ENCODE measurements around the gene MARF1.
A peak's percentile ranks its signal among the peaks of the same experiment; 100 is the strongest.
"Not testable (repeated sequence)": the region's sequence is repeated elsewhere in the genome, so short reads cannot be mapped to it uniquely, and the experiment has no call there.

MARF1 gene

DNA sequence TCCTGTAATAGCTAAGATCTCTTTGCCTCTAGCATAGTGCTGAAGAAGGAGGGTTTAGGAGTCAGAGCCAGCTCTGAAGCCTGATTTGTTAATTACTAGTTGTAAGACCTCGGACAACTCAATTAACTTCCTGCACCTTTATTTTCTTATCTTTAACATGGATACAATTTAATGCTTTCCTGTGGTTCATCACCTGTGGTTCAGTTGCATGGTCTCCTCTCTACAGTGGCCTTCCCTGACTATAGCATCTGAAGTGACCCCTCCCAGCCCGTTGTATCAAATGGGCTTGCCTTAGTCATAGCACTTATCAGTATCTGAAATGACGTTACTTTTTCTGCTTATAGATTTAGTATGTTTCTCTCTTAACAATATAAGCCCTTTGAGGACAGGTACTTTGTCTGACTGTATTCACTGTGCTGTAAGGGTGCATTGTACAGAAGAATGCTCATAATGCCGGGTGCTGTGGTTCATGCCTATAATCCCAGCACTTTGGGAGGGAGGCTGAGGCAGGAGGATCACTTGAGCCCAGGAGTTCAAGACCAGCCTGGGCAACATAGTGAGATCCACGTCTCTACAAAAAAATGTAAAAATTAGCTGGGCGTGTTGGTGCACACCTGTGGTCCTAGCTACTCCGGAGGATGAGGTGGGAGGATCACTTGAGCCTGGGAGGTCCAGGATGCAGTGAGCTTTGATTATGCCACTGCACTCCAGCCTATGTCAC, 4.5 kb upstream of the MARF1 start:
- H3K9ac ChIP-seq (ENCODE audit: low read depth, low read length, poor library complexity) = no peak overlapping the region
- H3K4me2 ChIP-seq (ENCODE audit: insufficient read depth, low read length, poor library complexity, severe bottlenecking) = no peak overlapping the region
- H2BK12ac ChIP-seq (ENCODE audit: low read length) = no peak overlapping the region
- no peak overlapping the region for H2BK5ac ChIP-seq (ENCODE audit: low read length)
- peak overlapping the region; percentile 37 for H2AFZ ChIP-seq (ENCODE audit: low read length)
- H3K79me1 ChIP-seq (ENCODE audit: low read depth, low read length) = peaks cover 6% of the 10 kb centered on the region
- no peaks in the 10 kb centered on the region for H3K9me3 ChIP-seq (replicated peaks in 1 of 2; ENCODE audit: control insufficient read depth in 2 of 2, insufficient read depth in 1 of 2, low read depth in 1 of 2, low read length in 2 of 2)
- H4K8ac ChIP-seq (ENCODE audit: low read depth, low read length) = no peak overlapping the region
- no peak overlapping the region for H3K4ac ChIP-seq (ENCODE audit: low read length)
- WGBS, 2 donors (ENCODE audit: extremely low coverage in 2 of 2, insufficient read length in 2 of 2, insufficient replicate concordance in 1 of 2) = no CpG with 5 or more reads among the region's 7 CpGs
- no peak overlapping the region for H2BK15ac ChIP-seq (ENCODE audit: low read length)
- no peak overlapping the region for H2AK5ac ChIP-seq (ENCODE audit: low read depth, low read length)
- H3K18ac ChIP-seq (ENCODE audit: low read length) = no peak overlapping the region
- DNase-seq (ENCODE audit: low spot score) = no peak
- H3K36me3 ChIP-seq (replicated peaks in 1 of 2; ENCODE audit: control insufficient read depth in 2 of 2, insufficient read depth in 2 of 2, low read length in 2 of 2) = peaks cover 3 to 6% of the 10 kb centered on the region in 2 donors
- H3K27me3 ChIP-seq (ENCODE audit: control insufficient read depth in 3 of 3, insufficient read depth in 3 of 3, low read depth in 1 of 3, low read length in 3 of 3) = no peaks in the 10 kb centered on the region
- no peak overlapping the region for H3K14ac ChIP-seq (ENCODE audit: low read length)
- H3K4me3 ChIP-seq (ENCODE audit: low read length in 2 of 2) = no peak overlapping the region
- H3K4me1 ChIP-seq (ENCODE audit: control insufficient read depth in 2 of 2, insufficient read depth in 1 of 2, low read depth in 1 of 2, low read length in 2 of 2) = peaks cover 6 to 10% of the 10 kb centered on the region in 2 donors
- no peak overlapping the region for H3K23ac ChIP-seq (ENCODE audit: low read depth, low read length, poor library complexity)
- H2BK120ac ChIP-seq (ENCODE audit: low read depth, low read length) = no peak overlapping the region
- no peak overlapping the region for H4K91ac ChIP-seq (ENCODE audit: low read depth, low read length, poor library complexity)
- H3K27ac ChIP-seq (replicated peaks; ENCODE audit: low read length) = no peak overlapping the region

DNA sequence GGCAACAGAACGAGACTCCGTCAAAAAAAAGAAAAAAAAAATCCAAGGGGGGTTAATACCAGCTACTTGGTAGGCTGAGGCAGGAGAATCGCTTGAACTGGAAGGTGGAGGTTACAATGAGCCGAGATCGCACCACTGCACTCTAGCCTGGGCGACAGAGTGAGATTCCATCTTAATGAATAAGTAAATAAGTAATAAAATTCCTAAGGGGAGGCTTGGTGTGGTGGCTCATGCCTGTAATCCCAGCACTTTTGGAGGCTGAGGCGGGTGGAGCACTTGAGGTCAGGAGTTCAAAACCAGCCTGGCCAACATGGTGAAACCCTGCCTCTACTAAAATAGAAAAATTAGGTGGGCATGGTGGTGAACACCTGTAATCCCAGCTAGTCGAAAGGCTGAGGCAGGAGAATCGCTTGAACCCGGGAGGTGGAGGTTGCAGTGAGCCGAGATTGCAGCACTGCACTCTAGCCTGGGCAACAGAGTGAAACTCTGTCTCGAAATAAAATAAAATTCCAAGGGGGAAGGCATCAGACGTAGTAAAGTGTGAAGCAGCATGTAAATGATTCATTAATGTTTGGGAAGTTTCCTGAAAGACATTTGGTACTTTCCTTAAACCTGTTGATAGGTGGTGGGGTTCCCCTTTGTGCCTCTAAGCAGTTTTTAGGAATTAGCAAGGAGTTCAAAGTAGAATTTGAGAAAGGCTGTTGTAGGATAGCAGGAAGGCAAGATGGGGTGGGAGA, 3.8 kb upstream of the MARF1 start:
- H2BK15ac ChIP-seq (ENCODE audit: low read length); DNase-seq (ENCODE audit: low spot score); H4K91ac ChIP-seq (ENCODE audit: low read depth, low read length, poor library complexity); H2BK120ac ChIP-seq (ENCODE audit: low read depth, low read length); H3K4ac ChIP-seq (ENCODE audit: low read length); H3K27me3 ChIP-seq (ENCODE audit: control insufficient read depth in 3 of 3, insufficient read depth in 3 of 3, low read depth in 1 of 3, low read length in 3 of 3); H3K4me2 ChIP-seq (ENCODE audit: insufficient read depth, low read length, poor library complexity, severe bottlenecking); H2BK12ac ChIP-seq (ENCODE audit: low read length); H3K23ac ChIP-seq (ENCODE audit: low read depth, low read length, poor library complexity); H4K8ac ChIP-seq (ENCODE audit: low read depth, low read length); H3K4me3 ChIP-seq (ENCODE audit: low read length in 2 of 2); H3K14ac ChIP-seq (ENCODE audit: low read length); H3K9me3 ChIP-seq (replicated peaks in 1 of 2; ENCODE audit: control insufficient read depth in 2 of 2, insufficient read depth in 1 of 2, low read depth in 1 of 2, low read length in 2 of 2); H2BK5ac ChIP-seq (ENCODE audit: low read length); H3K36me3 ChIP-seq (replicated peaks in 1 of 2; ENCODE audit: control insufficient read depth in 2 of 2, insufficient read depth in 2 of 2, low read length in 2 of 2); H3K27ac ChIP-seq (replicated peaks; ENCODE audit: low read length); H3K18ac ChIP-seq (ENCODE audit: low read length); H3K9ac ChIP-seq (ENCODE audit: low read depth, low read length, poor library complexity); H2AK5ac ChIP-seq (ENCODE audit: low read depth, low read length); H3K79me1 ChIP-seq (ENCODE audit: low read depth, low read length): not testable (repeated sequence)
- no CpG with 5 or more reads among the region's 13 CpGs for WGBS, 2 donors (ENCODE audit: extremely low coverage in 2 of 2, insufficient read length in 2 of 2, insufficient replicate concordance in 1 of 2)
- peak overlapping the region; percentile 37 for H2AFZ ChIP-seq (ENCODE audit: low read length)
- peaks cover 8 to 13% of the 10 kb centered on the region in 2 donors for H3K4me1 ChIP-seq (ENCODE audit: control insufficient read depth in 2 of 2, insufficient read depth in 1 of 2, low read depth in 1 of 2, low read length in 2 of 2)

DNA sequence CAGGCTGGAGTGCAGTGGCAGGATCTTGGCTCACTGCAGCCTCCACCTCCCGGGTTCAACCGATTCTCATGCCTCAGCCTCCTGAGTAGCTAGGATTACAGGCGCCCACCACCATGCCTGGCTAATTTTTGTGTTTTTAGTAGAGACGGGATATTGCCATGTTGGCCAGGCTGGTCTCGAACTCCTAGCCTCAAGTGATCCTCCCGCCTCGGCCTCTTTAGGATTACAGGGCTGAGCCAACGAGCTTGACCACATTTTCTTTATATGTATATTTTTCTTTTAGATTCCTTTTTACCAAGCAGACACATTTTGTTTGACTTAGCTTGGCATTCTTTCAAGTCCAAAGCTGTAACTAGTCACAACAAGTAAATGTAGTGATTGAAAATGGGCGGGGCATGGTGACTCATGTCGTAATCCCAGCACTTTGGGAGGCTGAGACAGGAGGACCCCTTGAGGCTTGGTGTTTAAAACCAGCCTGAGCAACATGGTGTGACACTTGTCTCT, 2.1 kb upstream of the MARF1 start:
- H3K4ac ChIP-seq (ENCODE audit: low read length); H3K14ac ChIP-seq (ENCODE audit: low read length); H3K23ac ChIP-seq (ENCODE audit: low read depth, low read length, poor library complexity); H3K4me3 ChIP-seq (ENCODE audit: low read length in 2 of 2); H2AK5ac ChIP-seq (ENCODE audit: low read depth, low read length); H3K36me3 ChIP-seq (replicated peaks in 1 of 2; ENCODE audit: control insufficient read depth in 2 of 2, insufficient read depth in 2 of 2, low read length in 2 of 2); H3K27ac ChIP-seq (replicated peaks; ENCODE audit: low read length); H3K9ac ChIP-seq (ENCODE audit: low read depth, low read length, poor library complexity); H2BK15ac ChIP-seq (ENCODE audit: low read length); H3K9me3 ChIP-seq (replicated peaks in 1 of 2; ENCODE audit: control insufficient read depth in 2 of 2, insufficient read depth in 1 of 2, low read depth in 1 of 2, low read length in 2 of 2); H3K27me3 ChIP-seq (ENCODE audit: control insufficient read depth in 3 of 3, insufficient read depth in 3 of 3, low read depth in 1 of 3, low read length in 3 of 3); H3K4me2 ChIP-seq (ENCODE audit: insufficient read depth, low read length, poor library complexity, severe bottlenecking); H2BK5ac ChIP-seq (ENCODE audit: low read length); H4K91ac ChIP-seq (ENCODE audit: low read depth, low read length, poor library complexity); H2BK12ac ChIP-seq (ENCODE audit: low read length); H3K18ac ChIP-seq (ENCODE audit: low read length); H3K79me1 ChIP-seq (ENCODE audit: low read depth, low read length); H4K8ac ChIP-seq (ENCODE audit: low read depth, low read length); H2AFZ ChIP-seq (ENCODE audit: low read length); DNase-seq (ENCODE audit: low spot score); H2BK120ac ChIP-seq (ENCODE audit: low read depth, low read length): not testable (repeated sequence)
- WGBS, 2 donors (ENCODE audit: extremely low coverage in 2 of 2, insufficient read length in 2 of 2, insufficient replicate concordance in 1 of 2) = no CpG with 5 or more reads among the region's 10 CpGs
- H3K4me1 ChIP-seq (ENCODE audit: control insufficient read depth in 2 of 2, insufficient read depth in 1 of 2, low read depth in 1 of 2, low read length in 2 of 2) = peaks cover 7 to 15% of the 10 kb centered on the region in 2 donors

DNA sequence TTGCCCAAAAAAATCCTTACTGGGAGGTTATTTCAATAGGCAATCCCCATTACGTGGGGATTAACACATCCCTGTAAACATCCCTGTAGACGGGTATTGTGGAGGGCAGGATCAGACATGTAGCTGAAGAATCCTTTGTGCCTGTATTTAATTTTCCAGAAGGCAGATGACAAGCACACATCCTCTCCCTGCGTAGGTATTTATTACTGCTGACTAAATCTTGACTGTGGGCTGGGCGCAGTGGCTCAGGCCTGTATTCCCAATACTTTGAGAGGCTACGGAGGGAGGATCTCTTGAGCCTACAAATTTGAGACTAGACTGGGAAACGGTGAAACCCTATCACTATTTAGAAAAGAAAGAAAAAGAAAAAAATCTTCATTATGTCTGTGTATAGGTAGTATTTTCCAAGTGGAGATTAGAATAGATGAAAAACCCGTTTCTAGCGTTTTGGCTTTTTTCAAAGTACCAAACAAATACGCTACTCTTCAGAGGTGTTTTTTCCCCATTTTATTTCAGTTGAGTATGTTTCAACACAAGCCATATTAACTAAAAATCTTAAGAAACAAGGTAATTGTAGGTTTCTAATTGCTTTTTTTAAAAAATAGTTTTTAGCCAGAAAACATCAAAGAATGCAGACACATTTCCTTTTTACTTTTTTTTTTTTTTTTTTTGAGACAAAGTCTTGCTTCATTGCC, 1.5 kb upstream of the MARF1 start:
- H3K4me3 ChIP-seq (ENCODE audit: low read length in 2 of 2) = peak overlapping the region in 1 of 2 donors; percentile 96
- no peaks in the 10 kb centered on the region for H3K27me3 ChIP-seq (ENCODE audit: control insufficient read depth in 3 of 3, insufficient read depth in 3 of 3, low read depth in 1 of 3, low read length in 3 of 3)
- no peaks in the 10 kb centered on the region for H3K36me3 ChIP-seq (replicated peaks in 1 of 2; ENCODE audit: control insufficient read depth in 2 of 2, insufficient read depth in 2 of 2, low read length in 2 of 2)
- no peak overlapping the region for H2AK5ac ChIP-seq (ENCODE audit: low read depth, low read length)
- H2BK120ac ChIP-seq (ENCODE audit: low read depth, low read length) = no peak overlapping the region
- H2BK15ac ChIP-seq (ENCODE audit: low read length) = no peak overlapping the region
- no peak overlapping the region for H3K4ac ChIP-seq (ENCODE audit: low read length)
- H4K91ac ChIP-seq (ENCODE audit: low read depth, low read length, poor library complexity) = no peak overlapping the region
- H4K8ac ChIP-seq (ENCODE audit: low read depth, low read length) = no peak overlapping the region
- H3K23ac ChIP-seq (ENCODE audit: low read depth, low read length, poor library complexity) = no peak overlapping the region
- H3K9me3 ChIP-seq (replicated peaks in 1 of 2; ENCODE audit: control insufficient read depth in 2 of 2, insufficient read depth in 1 of 2, low read depth in 1 of 2, low read length in 2 of 2) = no peaks in the 10 kb centered on the region
- peaks cover 5 to 12% of the 10 kb centered on the region in 2 donors for H3K4me1 ChIP-seq (ENCODE audit: control insufficient read depth in 2 of 2, insufficient read depth in 1 of 2, low read depth in 1 of 2, low read length in 2 of 2)
- no peak overlapping the region for H3K14ac ChIP-seq (ENCODE audit: low read length)
- H2BK12ac ChIP-seq (ENCODE audit: low read length) = no peak overlapping the region
- H2AFZ ChIP-seq (ENCODE audit: low read length) = peak overlapping the region; percentile 97
- no peak overlapping the region for H3K9ac ChIP-seq (ENCODE audit: low read depth, low read length, poor library complexity)
- H2BK5ac ChIP-seq (ENCODE audit: low read length) = no peak overlapping the region
- peak overlapping the region; percentile 41 for H3K27ac ChIP-seq (replicated peaks; ENCODE audit: low read length)
- WGBS, 2 donors (ENCODE audit: extremely low coverage in 2 of 2, insufficient read length in 2 of 2, insufficient replicate concordance in 1 of 2) = no CpG with 5 or more reads among the region's 9 CpGs
- H3K4me2 ChIP-seq (ENCODE audit: insufficient read depth, low read length, poor library complexity, severe bottlenecking) = no peak overlapping the region
- H3K18ac ChIP-seq (ENCODE audit: low read length) = no peak overlapping the region
- no peak for DNase-seq (ENCODE audit: low spot score)
- peaks cover 3% of the 10 kb centered on the region for H3K79me1 ChIP-seq (ENCODE audit: low read depth, low read length)
